Islet of Langerhans (tissue), 1 donor: ENCODE measurements around the gene CBX5.

Experiments used
- FAIRE-seq: peaks from one replicate; lab custom pipeline; 2011; peaks lifted over from hg19 to GRCh38; lab: Jason Lieb, UNC

The CBX5 gene

DNA sequence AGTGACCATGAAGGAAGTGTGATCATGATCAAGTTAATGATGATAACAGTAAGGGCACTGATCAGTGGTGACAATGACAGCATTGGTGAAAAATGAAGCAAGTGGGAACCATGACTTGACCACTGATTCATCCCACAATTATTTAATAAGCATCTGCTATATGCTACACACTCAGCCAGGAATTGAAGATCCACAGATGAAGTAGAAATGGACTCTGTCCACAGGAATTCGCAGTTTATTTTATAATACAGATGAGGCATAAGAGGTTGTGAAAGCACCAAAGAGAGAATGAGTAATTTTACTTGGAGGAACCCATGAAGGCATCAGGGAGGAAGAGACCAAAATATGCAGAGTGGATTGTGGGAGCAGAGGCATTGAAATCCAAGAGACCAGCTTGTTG, 57.3 kb downstream of the CBX5 start:
- no peak for FAIRE-seq

GRCh38 chr12:54221402-54221984, 58.4 kb downstream of the CBX5 start:
- no peak for FAIRE-seq

- FAIRE-seq: no peak
These were observed 59.4 kb downstream of the CBX5 start for GRCh38 chr12:54220567-54220966.

DNA sequence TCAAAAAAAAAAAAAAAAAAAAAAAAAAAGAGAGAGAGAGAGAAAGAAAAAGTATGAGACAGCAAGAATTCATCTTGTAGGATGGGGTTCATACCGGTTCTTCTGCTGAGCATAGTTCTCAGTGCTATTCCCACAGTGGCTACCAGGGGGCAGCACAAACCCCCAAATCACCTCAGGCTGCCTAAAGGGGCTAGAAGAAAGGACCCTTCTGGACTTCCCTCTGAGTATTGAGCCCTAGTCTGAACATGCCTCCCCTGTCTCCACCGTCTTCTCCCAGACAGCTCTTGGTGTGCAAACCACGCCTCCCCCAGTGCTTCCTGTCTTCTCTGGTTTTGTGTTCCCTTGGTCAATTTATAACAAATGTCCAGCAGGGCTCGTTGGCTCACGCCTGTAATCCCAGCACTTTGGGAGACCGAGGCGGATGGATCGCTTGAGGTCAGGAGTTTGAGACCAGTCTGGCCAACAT, 59.8 kb downstream of the CBX5 start:
- FAIRE-seq: no peak

DNA sequence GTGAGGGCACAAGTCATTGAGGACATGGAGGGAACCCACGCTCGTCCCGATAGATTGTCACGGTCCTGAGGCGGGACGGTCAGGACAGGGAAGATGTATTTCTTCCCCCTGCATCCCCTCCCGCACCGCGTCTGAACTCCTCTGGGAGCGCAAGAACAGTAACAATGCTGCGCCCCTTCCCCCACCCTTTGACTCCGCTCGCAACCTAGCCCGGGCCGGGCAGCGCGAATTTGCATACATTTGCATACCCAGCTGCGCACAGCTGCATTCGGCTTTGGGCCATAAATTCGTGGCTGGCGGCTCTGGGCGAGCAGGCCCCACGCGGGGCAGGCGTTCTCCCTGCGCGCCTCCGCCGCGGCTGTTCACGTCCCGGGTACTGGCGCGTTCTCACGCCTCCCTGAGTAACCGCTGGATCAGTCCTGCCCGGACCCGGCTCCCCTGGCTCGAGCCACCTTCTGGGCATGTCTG, 62.1 kb downstream of the CBX5 start:
- no peak for FAIRE-seq

- FAIRE-seq: no peak
These were observed 62.9 kb downstream of the CBX5 start for GRCh38 chr12:54216797-54217661.

- no peak for FAIRE-seq
These were observed 63.7 kb downstream of the CBX5 start for GRCh38 chr12:54215989-54216796.

DNA sequence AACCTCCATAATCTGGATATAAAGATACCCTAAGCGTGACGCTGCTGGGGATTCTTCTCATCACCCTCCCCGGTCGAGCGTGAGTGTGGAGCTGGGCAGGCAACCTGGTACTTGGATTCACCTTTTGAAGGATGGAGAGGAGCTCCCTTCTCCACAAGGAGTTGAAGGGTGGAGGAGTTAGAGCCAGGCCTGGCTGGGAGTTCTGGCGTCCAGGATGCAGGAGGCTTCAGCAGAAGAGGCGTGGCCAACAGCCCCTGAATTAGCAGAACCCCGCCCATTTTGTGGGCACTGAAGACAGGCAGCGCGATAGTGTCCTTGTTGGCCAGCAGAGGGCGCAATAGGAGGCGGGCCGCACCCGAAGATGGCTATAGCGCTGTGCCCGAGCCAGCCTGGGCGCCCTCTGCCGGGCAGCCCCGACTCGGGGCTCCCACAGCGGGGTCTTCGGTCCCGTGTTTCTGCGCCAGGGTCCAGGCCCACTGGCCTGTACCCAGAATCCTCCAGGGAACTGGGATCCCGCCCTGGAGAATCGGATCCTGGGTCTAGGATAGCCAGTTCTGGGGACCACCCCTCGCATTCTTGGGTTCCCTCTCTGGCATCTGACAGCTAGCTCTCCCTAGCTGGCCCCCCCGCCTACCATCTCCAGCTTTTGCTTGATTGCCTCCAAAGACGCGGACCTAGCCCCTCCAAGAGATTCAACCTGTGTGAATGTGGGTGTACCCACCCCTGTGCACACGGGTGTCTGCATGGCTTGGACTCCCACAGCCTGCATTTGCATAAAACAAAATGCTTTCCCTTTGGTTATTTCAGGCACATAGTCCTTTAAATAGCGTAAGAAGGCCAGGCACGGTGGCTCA, 65.1 kb downstream of the CBX5 start:
- FAIRE-seq: no peak

GRCh38 chr12:54213079-54213478, 66.8 kb downstream of the CBX5 start:
- FAIRE-seq: no peak

- no peak for FAIRE-seq
These were observed 68.0 kb downstream of the CBX5 start for GRCh38 chr12:54211920-54212319.

DNA sequence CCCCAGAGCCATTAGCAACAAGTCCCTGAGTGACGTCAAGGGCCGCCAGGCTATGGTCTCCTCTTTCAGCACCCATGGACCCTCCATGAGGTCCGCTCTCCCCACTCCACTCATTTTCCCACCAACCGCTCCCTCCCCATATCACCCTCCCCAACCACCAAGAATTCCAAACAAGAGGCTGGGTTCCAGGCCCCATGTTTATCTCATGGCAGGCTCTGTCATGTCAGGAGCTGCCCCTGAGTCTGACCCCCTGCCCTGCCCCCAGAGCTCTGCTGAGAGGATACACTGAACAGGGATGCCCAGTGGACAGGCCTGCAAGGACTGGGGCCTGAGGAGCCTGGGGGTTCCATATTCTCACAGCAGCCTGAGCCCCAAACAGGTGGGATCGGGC, 69.5 kb downstream of the CBX5 start:
- no peak for FAIRE-seq

GRCh38 chr12:54208591-54208990, 71.3 kb downstream of the CBX5 start:
- FAIRE-seq: no peak

DNA sequence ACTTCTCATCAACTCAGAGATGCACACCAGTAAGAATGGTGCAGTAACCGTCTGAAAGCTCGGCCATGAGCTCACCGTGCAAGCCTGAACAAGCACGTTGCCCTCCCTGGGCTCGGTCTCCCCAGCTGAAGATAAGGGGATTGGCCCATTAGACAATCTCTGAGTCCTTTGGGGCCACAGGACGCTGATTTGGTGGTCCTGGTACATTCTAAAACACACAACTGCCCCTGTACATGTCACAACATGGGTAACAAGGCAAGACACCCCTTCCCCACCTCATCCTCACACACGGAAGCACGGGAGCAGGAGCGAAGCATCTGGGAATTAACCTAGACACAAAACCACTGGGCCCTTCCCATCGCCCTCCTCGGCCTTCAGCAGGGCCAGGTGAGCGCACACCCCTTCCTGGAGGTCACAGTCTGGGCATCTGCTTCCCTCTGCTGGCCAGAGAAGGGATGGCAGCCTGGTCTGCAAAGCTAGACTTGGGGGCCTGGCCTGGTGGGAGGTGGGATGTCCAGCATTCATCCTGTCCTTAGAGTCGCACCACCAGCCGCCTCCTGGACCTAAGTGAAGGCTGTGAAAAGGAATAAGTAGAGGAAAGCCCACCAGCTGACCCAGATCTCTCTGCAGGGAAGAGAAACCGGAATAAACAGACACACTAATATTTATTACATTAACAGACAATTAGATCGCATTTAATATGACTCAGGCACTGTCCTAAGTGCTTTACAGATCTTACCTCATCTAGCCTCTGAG, 72.2 kb downstream of the CBX5 start:
- no peak for FAIRE-seq

DNA sequence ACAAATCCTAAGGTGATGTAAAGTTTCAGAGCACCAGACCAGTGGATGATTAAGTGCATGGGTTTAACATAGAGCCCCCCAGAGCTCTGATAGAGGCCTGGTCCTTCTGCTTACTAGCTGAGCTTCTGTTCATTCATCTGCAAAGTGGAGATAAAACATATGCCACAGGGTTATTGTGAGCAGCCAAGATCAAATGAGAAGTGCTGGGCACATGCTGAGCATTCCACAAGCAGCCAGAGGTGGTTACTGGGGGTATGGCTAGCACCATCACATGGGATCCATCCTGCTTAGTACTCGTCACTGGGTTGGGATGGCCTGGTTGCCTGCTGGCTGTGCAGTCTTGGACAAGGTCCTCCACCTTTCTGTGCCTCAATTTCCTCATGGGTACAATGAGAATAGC, 73.1 kb downstream of the CBX5 start:
- no peak for FAIRE-seq

GRCh38 chr12:54204316-54204715, 75.6 kb downstream of the CBX5 start:
- FAIRE-seq: no peak

DNA sequence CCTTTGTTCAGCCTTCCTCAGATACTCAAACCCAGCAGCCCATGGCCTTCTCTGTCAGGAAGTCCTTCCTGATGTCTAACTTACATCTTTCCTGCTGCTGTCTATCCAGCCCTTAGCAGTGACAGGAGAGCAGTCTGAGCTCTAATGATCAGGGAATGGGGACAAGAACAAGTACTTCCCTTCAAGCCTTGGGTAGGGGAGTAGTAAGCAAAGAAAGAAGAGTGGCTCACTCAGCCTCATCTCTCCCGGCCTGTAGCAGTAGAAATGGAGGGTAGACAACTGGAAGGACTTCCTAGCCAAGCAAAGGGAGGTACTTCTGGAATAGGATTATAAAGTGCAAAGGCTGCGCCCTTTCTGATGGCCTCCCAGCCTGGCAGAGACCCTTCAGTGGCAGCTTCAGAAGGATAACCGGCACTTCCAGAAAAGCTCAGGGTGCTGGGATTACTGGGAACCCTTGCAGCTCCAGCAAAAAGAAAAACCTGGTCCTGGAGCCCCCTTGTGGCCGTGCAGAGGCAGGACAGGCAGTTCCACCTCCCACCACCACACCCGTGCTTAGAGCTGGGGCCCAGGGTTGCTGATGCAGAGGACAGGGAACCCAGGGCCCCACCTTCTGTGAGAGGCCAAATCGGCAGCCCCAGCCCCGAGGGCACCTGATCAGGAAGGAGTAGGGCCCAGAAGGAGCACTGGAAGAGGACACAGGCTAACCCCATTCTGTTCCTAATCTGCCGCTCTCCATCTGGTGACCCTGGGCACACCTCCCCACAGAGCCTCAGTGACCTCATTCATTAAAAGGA, 78.7 kb downstream of the CBX5 start:
- FAIRE-seq: no peak

DNA sequence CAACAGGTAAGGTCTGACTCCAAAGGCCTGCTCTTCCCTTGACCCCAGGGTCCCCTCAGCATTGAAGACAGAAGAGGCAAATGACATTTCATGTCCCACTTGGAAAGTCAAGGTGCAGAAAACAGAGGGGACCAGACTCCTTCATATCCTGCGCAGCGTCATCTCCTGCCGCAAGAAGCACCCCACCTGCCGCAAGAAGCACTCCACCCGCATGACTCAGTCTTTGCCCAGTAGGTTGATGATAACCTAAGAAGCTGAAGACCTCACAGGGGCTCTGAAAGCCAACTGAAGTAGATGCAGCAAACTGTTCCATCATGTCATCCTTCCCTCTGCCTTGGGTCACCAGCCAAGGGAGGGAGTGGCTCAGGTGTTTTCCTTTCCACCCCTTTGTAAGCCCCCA, 79.5 kb downstream of the CBX5 start:
- no peak for FAIRE-seq

DNA sequence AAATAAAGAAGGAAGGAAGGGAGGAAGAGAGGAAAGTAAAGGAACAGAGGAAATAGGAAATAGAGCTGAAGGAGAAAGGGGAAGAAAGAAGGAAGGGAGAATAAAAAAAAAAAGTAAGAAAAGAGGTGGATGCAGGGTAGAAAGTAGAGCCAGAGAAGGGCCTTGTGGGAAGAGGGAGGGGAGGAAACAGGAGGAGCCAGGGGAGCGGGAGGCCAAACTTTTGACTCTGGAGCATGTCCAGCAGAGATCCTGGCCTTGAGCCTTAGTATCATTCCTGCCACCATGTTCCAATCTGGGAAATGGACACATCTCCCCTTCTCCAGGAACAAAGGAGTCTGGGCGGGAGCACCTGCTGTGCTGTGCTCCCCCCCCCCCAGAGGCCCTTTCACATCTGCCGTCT, 80.0 kb downstream of the CBX5 start:
- no peak for FAIRE-seq

DNA sequence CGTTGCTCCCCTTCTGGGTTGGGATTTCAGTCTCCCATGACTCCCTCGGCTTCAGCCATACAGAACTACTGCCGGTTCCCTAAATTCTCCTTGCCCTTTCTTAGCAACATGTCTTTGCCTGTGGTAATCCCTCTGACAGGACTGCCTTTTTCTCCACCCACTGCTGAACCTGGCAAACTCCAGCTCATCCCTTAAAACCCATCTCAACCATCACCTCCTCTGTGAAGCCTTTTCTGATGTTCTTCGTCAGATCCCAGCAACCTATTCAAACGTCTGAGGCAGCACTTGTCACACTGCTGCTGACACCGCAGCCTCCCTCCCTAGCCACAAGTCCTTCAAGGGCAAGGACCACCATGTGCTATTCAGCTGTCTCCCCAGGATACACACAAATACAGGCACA, 80.9 kb downstream of the CBX5 start:
- FAIRE-seq: no peak

- no peak for FAIRE-seq
These were observed 82.5 kb downstream of the CBX5 start for GRCh38 chr12:54197431-54197909.
